ENCODE results near the gene STPG4.
"Not testable (repeated sequence)": the region's sequence is repeated elsewhere in the genome, so short reads cannot be mapped to it uniquely, and the experiment has no call there.

The STPG4 gene

GRCh38 chr2:47112665-47113435 is 42.3 kb downstream of the STPG4 start:
- DNase-seq, result no peak
- H3K4me3 ChIP-seq (ENCODE audit: low read depth, low read length), result no peak overlapping the region
- no peaks in the 10 kb centered on the region for H3K9me3 ChIP-seq
- no peak for TF ChIP-seq CTCF (IDR thresholded peaks at IDR 0.05; ENCODE audit: low read depth, low read length)
- H3K27me3 ChIP-seq, result no peaks in the 10 kb centered on the region
- H3K4me1 ChIP-seq, result no peaks in the 10 kb centered on the region
- H3K36me3 ChIP-seq, result no peaks in the 10 kb centered on the region

- no peak for DNase-seq
- H3K4me1 ChIP-seq, result no peaks in the 10 kb centered on the region
- H3K9me3 ChIP-seq, result no peaks in the 10 kb centered on the region
- no peak overlapping the region for H3K4me3 ChIP-seq (ENCODE audit: low read depth, low read length)
- TF ChIP-seq CTCF (IDR thresholded peaks at IDR 0.05; ENCODE audit: low read depth, low read length), result no peak
- no peaks in the 10 kb centered on the region for H3K27me3 ChIP-seq
- H3K36me3 ChIP-seq, result no peaks in the 10 kb centered on the region
Observed at GRCh38 chr2:47109680-47110079, 45.4 kb downstream of the STPG4 start.

GRCh38 chr2:47109007-47109375 is 46.1 kb downstream of the STPG4 start:
- Histone ChIP-seq H3K4me3 (ENCODE audit: low read depth, low read length) (no peak overlapping the region), H3K9me3 (no peaks in the 10 kb centered on the region), H3K27me3 (no peaks in the 10 kb centered on the region), H3K36me3 (no peaks in the 10 kb centered on the region), H3K4me1 (no peaks in the 10 kb centered on the region)
- no peak for DNase-seq
- TF ChIP-seq CTCF (IDR thresholded peaks at IDR 0.05; ENCODE audit: low read depth, low read length), result no peak

GRCh38 chr2:47108267-47109006 is 46.7 kb downstream of the STPG4 start:
- H3K36me3 ChIP-seq; H3K4me3 ChIP-seq (ENCODE audit: low read depth, low read length); DNase-seq: not testable (repeated sequence)

GRCh38 chr2:47107201-47107600 is 47.9 kb downstream of the STPG4 start:
- DNase-seq; H3K4me3 ChIP-seq (ENCODE audit: low read depth, low read length); H3K27me3 ChIP-seq; H3K9me3 ChIP-seq; H3K36me3 ChIP-seq; H3K4me1 ChIP-seq: not testable (repeated sequence)

More at GRCh38 chr2:47108267-47109006, 46.7 kb downstream of the STPG4 start:
- not testable (repeated sequence) for H3K9me3 ChIP-seq, H3K4me1 ChIP-seq, H3K27me3 ChIP-seq

GRCh38 chr2:47106231-47106630 is 48.9 kb downstream of the STPG4 start:
- not testable (repeated sequence) for H3K36me3 ChIP-seq; DNase-seq; H3K4me3 ChIP-seq (ENCODE audit: low read depth, low read length); H3K9me3 ChIP-seq; H3K27me3 ChIP-seq; H3K4me1 ChIP-seq

GRCh38 chr2:47099712-47100111 is 55.4 kb downstream of the STPG4 start:
- not testable (repeated sequence) for H3K27me3 ChIP-seq; H3K36me3 ChIP-seq; H3K9me3 ChIP-seq; H3K4me3 ChIP-seq (ENCODE audit: low read depth, low read length); DNase-seq
- peaks cover 12% of the 10 kb centered on the region for H3K4me1 ChIP-seq

GRCh38 chr2:47098953-47099352 is 56.2 kb downstream of the STPG4 start:
- no peak for TF ChIP-seq CTCF (IDR thresholded peaks at IDR 0.05; ENCODE audit: low read depth, low read length)
- Histone ChIP-seq H3K36me3 (no peaks in the 10 kb centered on the region), H3K4me1 (peaks cover 19% of the 10 kb centered on the region), H3K27me3 (no peaks in the 10 kb centered on the region), H3K9me3 (no peaks in the 10 kb centered on the region), H3K4me3 (ENCODE audit: low read depth, low read length) (no peak overlapping the region)
- no peak for DNase-seq

All from BE2C (cell line).